MM.1S (cell line): Measurements from ENCODE around the gene PEA15.

ENCODE experiments used
- DNase-seq: peaks from one replicate; pipeline ENCODE4 v3.0.0-alpha.2; 2015
- H2AFZ ChIP-seq: fragments of 300-600 bp; sonication (generic); 2 replicates; pipeline ENCODE4 v1.6.0; 2016; ENCODE audit warnings: antibody characterized with exemption, low read length
- H3F3A ChIP-seq: fragments of 300-600 bp; sonication (generic); 2 replicates; pipeline ENCODE4 v1.6.1; 2016; ENCODE audit warnings: mild to moderate bottlenecking, antibody characterized with exemption, low read length, moderate library complexity, mixed read lengths; ENCODE audit not compliant: insufficient read depth
- H3K27ac ChIP-seq: fragments of 300-600 bp; sonication (generic); 2 replicates; pipeline ENCODE4 v1.5.1; 2016; ENCODE audit warnings: mild to moderate bottlenecking, low read length
- H3K27me3 ChIP-seq: fragments of 300-600 bp; sonication (generic); replicated peaks from 2 replicates; pipeline ENCODE4 v1.6.0; 2016; ENCODE audit warnings: low read length; ENCODE audit not compliant: insufficient read depth
- H3K36me3 ChIP-seq: fragments of 300-600 bp; sonication (generic); replicated peaks from 2 replicates; pipeline ENCODE4 v1.6.1; 2016; ENCODE audit warnings: mild to moderate bottlenecking, low read length, mixed read lengths; ENCODE audit not compliant: insufficient read depth
- H3K4me1 ChIP-seq: fragments of 300-600 bp; sonication (generic); 2 replicates; pipeline ENCODE4 v1.6.1; 2016; ENCODE audit warnings: low read length, mixed read lengths
- H3K4me2 ChIP-seq: fragments of 300-600 bp; sonication (generic); 2 replicates; pipeline ENCODE4 v1.6.0; 2016; ENCODE audit warnings: low read depth, low read length
- H3K4me3 ChIP-seq: fragments of 300-600 bp; sonication (generic); 2 replicates; pipeline ENCODE4 v1.5.1; 2016; ENCODE audit warnings: low read length, mixed read lengths
- H3K79me2 ChIP-seq: fragments of 300-600 bp; sonication (generic); 2 replicates; pipeline ENCODE4 v1.6.1; 2016; ENCODE audit warnings: mixed run types, low read length, mixed read lengths
- H3K9ac ChIP-seq: fragments of 300-600 bp; sonication (generic); 2 replicates; pipeline ENCODE4 v1.6.1; 2016; ENCODE audit warnings: low read length, mixed read lengths
- H3K9me2 ChIP-seq: fragments of 300-600 bp; sonication (generic); replicated peaks from 2 replicates; pipeline ENCODE4 v1.6.1; 2016; ENCODE audit warnings: mild to moderate bottlenecking, low read length, mixed read lengths; ENCODE audit not compliant: insufficient read depth
- H3K9me3 ChIP-seq: fragments of 300-600 bp; sonication (generic); replicated peaks from 2 replicates; pipeline ENCODE4 v1.6.1; 2016; ENCODE audit warnings: mild to moderate bottlenecking, low read length, mixed read lengths; ENCODE audit not compliant: insufficient read depth
- H4K20me1 ChIP-seq: fragments of 300-600 bp; sonication (generic); 2 replicates; pipeline ENCODE4 v1.6.1; 2016; ENCODE audit warnings: mild to moderate bottlenecking, low read length, moderate library complexity, mixed read lengths; ENCODE audit not compliant: insufficient read depth
- CTCF ChIP-seq: fragments of 300-600 bp; sonication (generic); IDR thresholded peaks from 2 replicates; pipeline ENCODE4 v1.5.1; 2016; ENCODE audit warnings: antibody characterized with exemption, low read length, mixed read lengths
- EZH2 ChIP-seq: fragments of 300-600 bp; sonication (generic); optimal IDR thresholded peaks from 2 replicates; pipeline ENCODE3; 2017; ENCODE audit warnings: low read depth, mild to moderate bottlenecking, antibody characterized with exemption, low read length, mixed read lengths
- EZH2phosphoT487 ChIP-seq: fragments of 300-600 bp; sonication (generic); IDR thresholded peaks from 2 replicates; pipeline ENCODE4 v1.6.1; 2018; ENCODE audit warnings: antibody characterized with exemption, low read length

The PEA15 gene

GRCh38 chr1:160220301-160220700 is 15.1 kb downstream of the PEA15 start:
- Histone ChIP-seq H2AFZ (no peak overlapping the region), H3K4me2 (no peak overlapping the region), H3K9me2 (no peaks in the 10 kb centered on the region), H3K4me1 (no peaks in the 10 kb centered on the region), H3K79me2 (no peaks in the 10 kb centered on the region), H3K9me3 (no peaks in the 10 kb centered on the region), H3K36me3 (peaks cover 12% of the 10 kb centered on the region), H4K20me1 (no peaks in the 10 kb centered on the region), H3K9ac (no peak overlapping the region), H3F3A (no peaks in the 10 kb centered on the region), H3K27me3 (no peaks in the 10 kb centered on the region), H3K27ac (no peak overlapping the region), H3K4me3 (no peak overlapping the region)
- TF ChIP-seq CTCF (no peak), EZH2 (no peak), EZH2phosphoT487 (no peak)
- no peak for DNase-seq

GRCh38 chr1:160221089-160221488 is 15.9 kb downstream of the PEA15 start:
- Histone ChIP-seq H3K79me2 (no peaks in the 10 kb centered on the region), H3K4me2 (no peak overlapping the region), H4K20me1 (no peaks in the 10 kb centered on the region), H3K36me3 (peaks cover 15% of the 10 kb centered on the region), H3K9me3 (no peaks in the 10 kb centered on the region), H3K4me3 (no peak overlapping the region), H3F3A (no peaks in the 10 kb centered on the region), H3K9ac (no peak overlapping the region), H3K27me3 (no peaks in the 10 kb centered on the region), H2AFZ (no peak overlapping the region), H3K9me2 (no peaks in the 10 kb centered on the region), H3K27ac (no peak overlapping the region), H3K4me1 (no peaks in the 10 kb centered on the region)
- TF ChIP-seq EZH2: no peak
- TF ChIP-seq CTCF: no peak
- no peak for TF ChIP-seq EZH2phosphoT487
- no peak for DNase-seq

GRCh38 chr1:160222546-160222945 is 17.4 kb downstream of the PEA15 start:
- H4K20me1 ChIP-seq: no peaks in the 10 kb centered on the region
- H3K36me3 ChIP-seq: peaks cover 15% of the 10 kb centered on the region
- H3K9me2 ChIP-seq: no peaks in the 10 kb centered on the region
- no peaks in the 10 kb centered on the region for H3K27me3 ChIP-seq
- peaks cover 4% of the 10 kb centered on the region; the same call in 1 of the 2 replicates for H3F3A ChIP-seq
- H3K27ac ChIP-seq: no peak overlapping the region
- no peak for DNase-seq
- no peak overlapping the region for H2AFZ ChIP-seq
- no peaks in the 10 kb centered on the region for H3K9me3 ChIP-seq
- H3K4me1 ChIP-seq: peaks cover 10% of the 10 kb centered on the region
- H3K9ac ChIP-seq: no peak overlapping the region
- no peak for TF ChIP-seq EZH2phosphoT487
- H3K4me3 ChIP-seq: no peak overlapping the region
- H3K79me2 ChIP-seq: no peaks in the 10 kb centered on the region
- H3K4me2 ChIP-seq: no peak overlapping the region

- Histone ChIP-seq H3K4me2 (no peak overlapping the region), H3F3A (peaks cover 4% of the 10 kb centered on the region; the same call in 1 of the 2 replicates), H3K36me3 (peaks cover 18% of the 10 kb centered on the region), H3K9me3 (no peaks in the 10 kb centered on the region), H4K20me1 (no peaks in the 10 kb centered on the region), H2AFZ (no peak overlapping the region), H3K9me2 (no peaks in the 10 kb centered on the region), H3K27me3 (no peaks in the 10 kb centered on the region), H3K4me3 (no peak overlapping the region), H3K9ac (no peak overlapping the region), H3K4me1 (peaks cover 11% of the 10 kb centered on the region), H3K27ac (no peak overlapping the region), H3K79me2 (no peaks in the 10 kb centered on the region)
- no peak for TF ChIP-seq EZH2phosphoT487
- TF ChIP-seq EZH2: no peak
- no peak for TF ChIP-seq CTCF
- DNase-seq: no peak
These were observed 19.4 kb downstream of the PEA15 start for GRCh38 chr1:160224606-160225005.
